HCT116 (cell line): ENCODE measurements around the gene ARNT2.

Source experiments
- CTCF ChIP-seq, 3 experiments: fragments of 200-600 bp in 1 of 3; sonication (generic) in 1 of 3; IDR thresholded peaks in 2 of 3; conservative IDR thresholded peaks in 1 of 3; 2 replicates each; pipeline ENCODE4 v1.5.1; 2012 to 2017; ENCODE audit warnings: low read depth in 2 of 3, low read length in 2 of 3, antibody characterized with exemption in 1 of 3, borderline replicate concordance in 1 of 3, control low read depth in 1 of 3, mild to moderate bottlenecking in 1 of 3, mixed read lengths in 1 of 3, mixed run types in 1 of 3, moderate library complexity in 1 of 3; ENCODE audit not compliant: insufficient read depth in 1 of 3
- ELF1 ChIP-seq: IDR thresholded peaks from 2 replicates; pipeline ENCODE4 v1.6.1; 2012; ENCODE audit warnings: low read depth, borderline replicate concordance
- EZH2 ChIP-seq: fragments of 200-600 bp; sonication (generic); IDR thresholded peaks from 2 replicates; pipeline ENCODE4 v1.6.1; 2017; ENCODE audit warnings: antibody characterized with exemption, mixed run types
- EZH2phosphoT487 ChIP-seq: fragments of 200-600 bp; IDR thresholded peaks from 2 replicates; pipeline ENCODE4 v1.6.1; 2018; ENCODE audit warnings: antibody characterized with exemption, borderline replicate concordance
- JUND ChIP-seq: IDR thresholded peaks from 2 replicates; pipeline ENCODE4 v1.6.1; 2012
- MAX ChIP-seq: IDR thresholded peaks from 2 replicates; pipeline ENCODE4 v1.6.1; 2012
- POLR2A ChIP-seq: IDR thresholded peaks from 2 replicates; pipeline ENCODE4 v1.7.0; 2011; ENCODE audit warnings: borderline replicate concordance; ENCODE audit not compliant: insufficient read depth, insufficient read length; ENCODE audit errors: extremely low read depth
- POLR2AphosphoS5 ChIP-seq: IDR thresholded peaks from 2 replicates; pipeline ENCODE4 v1.6.1; 2011; ENCODE audit warnings: mild to moderate bottlenecking, low read depth, low read length, moderate library complexity
- RAD21 ChIP-seq: IDR thresholded peaks from 2 replicates; pipeline ENCODE4 v1.6.1; 2012; ENCODE audit warnings: low read depth, mild to moderate bottlenecking
- SP1 ChIP-seq: IDR thresholded peaks from 2 replicates; pipeline ENCODE4 v1.6.1; 2012; ENCODE audit warnings: low read depth
- YY1 ChIP-seq: IDR thresholded peaks from 2 replicates; pipeline ENCODE4 v1.6.1; 2011; ENCODE audit warnings: low read length, low read depth, moderate library complexity, mild to moderate bottlenecking; ENCODE audit not compliant: insufficient replicate concordance; ENCODE audit errors: extremely low read depth
- ZFX ChIP-seq: fragments of 450-650 bp; IDR thresholded peaks from 2 replicates; pipeline ENCODE4 v1.6.1; 2017

GRCh38 chr15:80530737-80531365 is 126.7 kb downstream of the ARNT2 start:
- TF ChIP-seq MAX (no peak), POLR2AphosphoS5 (no peak), CTCF (IDR thresholded peaks at IDR 0.05 in 2 of 3, conservative IDR thresholded peaks at IDR 0.05 in 1 of 3; ENCODE audit: borderline replicate concordance in 1 of 3, insufficient read depth in 1 of 3, low read depth in 2 of 3, low read length in 2 of 3) (no peak), ZFX (no peak), EZH2phosphoT487 (no peak), SP1 (no peak), POLR2A (no peak), YY1 (no peak), EZH2 (no peak), RAD21 (no peak), ELF1 (no peak), JUND (no peak)
